GM12891 (cell line): ENCODE measurements around the gene TLL1.

ENCODE experiments used
- POLR2A ChIP-seq: IDR thresholded peaks from 2 replicates; pipeline ENCODE4 v1.6.1; 2011; ENCODE audit warnings: low read depth, low read length, control low read depth
- POLR2AphosphoS5 ChIP-seq: IDR thresholded peaks from 2 replicates; pipeline ENCODE4 v1.6.1; 2011; ENCODE audit warnings: low read depth, low read length, control low read depth
- TAF1 ChIP-seq: IDR thresholded peaks from 2 replicates; pipeline ENCODE4 v1.6.1; 2011; ENCODE audit warnings: low read depth, low read length, control low read depth

GRCh38 chr4:165982934-165983333 is 109.9 kb downstream of the TLL1 start:
- TF ChIP-seq POLR2AphosphoS5 (no peak), POLR2A (no peak), TAF1 (no peak)
